NB4 (cell line): Measurements from ENCODE around the gene DSCAML1.
A peak's percentile ranks its signal among the peaks of the same experiment; 100 is the strongest.

Source experiments
- DNase-seq: peaks from one replicate; pipeline ENCODE4 v3.0.0; 2010; ENCODE audit warnings: low read depth
- H3K4me3 ChIP-seq: one replicate; pipeline ENCODE4 v1.5.1; 2011; ENCODE audit warnings: mild to moderate bottlenecking, low read depth, low read length, moderate library complexity
- MYC ChIP-seq: IDR thresholded peaks from 2 replicates; pipeline ENCODE4 v1.6.1; 2011; ENCODE audit warnings: low read depth, low read length
- POLR2A ChIP-seq: IDR thresholded peaks from 2 replicates; pipeline ENCODE4 v1.6.1; 2011; ENCODE audit warnings: mild to moderate bottlenecking; ENCODE audit not compliant: insufficient read length; ENCODE audit errors: extremely low read depth
- TF ChIP-seq, protein P1 (sequence below): IDR thresholded peaks from one replicate; pipeline ENCODE4 v1.5.1; 2012; ENCODE audit warnings: low read depth, low read length
- TF ChIP-seq, protein P2 (sequence below): IDR thresholded peaks from 2 replicates; pipeline ENCODE4 v1.6.1; 2011; ENCODE audit warnings: low read depth, low read length

Gene DSCAML1

DNA sequence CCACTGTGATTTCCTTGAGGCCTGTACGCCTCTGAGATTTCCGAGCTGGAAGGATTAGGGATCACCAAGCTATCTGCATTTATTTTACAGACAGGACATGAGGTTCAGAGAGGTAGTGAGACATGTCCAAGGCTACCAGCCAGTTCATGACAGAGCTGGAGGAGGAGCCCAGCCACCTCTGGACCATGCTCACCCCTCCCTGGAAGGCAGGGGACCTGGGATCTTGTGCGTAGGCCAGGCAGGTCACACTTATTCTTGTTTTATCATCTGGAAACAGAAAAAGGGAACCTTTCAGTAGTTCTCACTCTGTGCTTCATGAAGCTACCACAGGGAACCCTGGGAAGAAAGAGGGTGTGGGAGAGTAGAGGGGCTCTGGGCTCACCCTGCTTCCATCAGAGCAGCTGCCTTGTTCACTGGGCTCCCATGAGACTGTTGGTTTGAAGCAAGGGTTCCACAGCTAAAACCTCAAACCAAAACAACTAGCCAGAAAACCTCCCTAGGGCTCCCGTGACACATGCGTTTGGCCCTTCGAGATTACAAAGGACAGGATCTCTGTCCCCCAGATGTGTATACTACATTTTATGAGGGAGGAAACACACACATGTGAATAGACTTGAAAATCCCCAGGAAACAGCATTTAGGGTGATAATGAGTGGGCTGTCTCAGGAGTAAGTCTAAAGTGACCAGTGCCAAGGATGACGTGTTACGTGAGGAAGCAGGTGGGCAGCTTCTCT lies 106.4 kb downstream of the DSCAML1 start:
- TF ChIP-seq, protein P1, sequence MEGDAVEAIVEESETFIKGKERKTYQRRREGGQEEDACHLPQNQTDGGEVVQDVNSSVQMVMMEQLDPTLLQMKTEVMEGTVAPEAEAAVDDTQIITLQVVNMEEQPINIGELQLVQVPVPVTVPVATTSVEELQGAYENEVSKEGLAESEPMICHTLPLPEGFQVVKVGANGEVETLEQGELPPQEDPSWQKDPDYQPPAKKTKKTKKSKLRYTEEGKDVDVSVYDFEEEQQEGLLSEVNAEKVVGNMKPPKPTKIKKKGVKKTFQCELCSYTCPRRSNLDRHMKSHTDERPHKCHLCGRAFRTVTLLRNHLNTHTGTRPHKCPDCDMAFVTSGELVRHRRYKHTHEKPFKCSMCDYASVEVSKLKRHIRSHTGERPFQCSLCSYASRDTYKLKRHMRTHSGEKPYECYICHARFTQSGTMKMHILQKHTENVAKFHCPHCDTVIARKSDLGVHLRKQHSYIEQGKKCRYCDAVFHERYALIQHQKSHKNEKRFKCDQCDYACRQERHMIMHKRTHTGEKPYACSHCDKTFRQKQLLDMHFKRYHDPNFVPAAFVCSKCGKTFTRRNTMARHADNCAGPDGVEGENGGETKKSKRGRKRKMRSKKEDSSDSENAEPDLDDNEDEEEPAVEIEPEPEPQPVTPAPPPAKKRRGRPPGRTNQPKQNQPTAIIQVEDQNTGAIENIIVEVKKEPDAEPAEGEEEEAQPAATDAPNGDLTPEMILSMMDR: no peak
- TF ChIP-seq POLR2A (no peak), MYC (no peak)
- TF ChIP-seq, protein P2, sequence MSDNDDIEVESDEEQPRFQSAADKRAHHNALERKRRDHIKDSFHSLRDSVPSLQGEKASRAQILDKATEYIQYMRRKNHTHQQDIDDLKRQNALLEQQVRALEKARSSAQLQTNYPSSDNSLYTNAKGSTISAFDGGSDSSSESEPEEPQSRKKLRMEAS: no peak
- no peak overlapping the region for H3K4me3 ChIP-seq
- peak; percentile 74 for DNase-seq

DNA sequence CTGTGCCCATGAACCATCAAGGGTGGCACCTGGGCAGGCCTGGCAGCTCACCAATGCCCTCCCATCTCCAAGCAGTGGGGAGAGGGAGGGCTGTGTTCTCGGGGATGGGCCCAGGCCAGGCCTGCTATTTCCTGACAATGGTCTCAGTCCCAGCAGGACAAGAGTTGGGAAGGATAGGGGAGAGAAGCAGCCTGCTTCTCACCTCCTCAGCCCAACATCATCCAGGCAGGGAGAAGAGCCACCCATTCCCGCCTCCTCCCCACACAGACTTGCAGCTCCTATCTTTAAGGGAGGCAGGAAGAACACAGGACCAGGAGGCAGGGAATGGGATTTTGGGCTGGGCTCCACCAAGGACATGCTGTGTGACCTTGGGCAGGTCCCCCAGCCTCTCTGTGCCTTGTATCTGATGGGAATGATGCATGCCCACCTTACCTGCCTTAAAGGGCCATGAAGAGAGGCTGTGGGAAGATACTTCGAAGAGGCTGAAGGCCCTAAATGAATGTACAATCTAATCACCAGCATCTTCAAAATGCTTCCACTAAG lies 108.7 kb downstream of the DSCAML1 start:
- TF ChIP-seq, protein P1: no peak
- no peak for TF ChIP-seq MYC
- TF ChIP-seq, protein P2: no peak
- TF ChIP-seq POLR2A: no peak
- H3K4me3 ChIP-seq: no peak overlapping the region
- no peak for DNase-seq

DNA sequence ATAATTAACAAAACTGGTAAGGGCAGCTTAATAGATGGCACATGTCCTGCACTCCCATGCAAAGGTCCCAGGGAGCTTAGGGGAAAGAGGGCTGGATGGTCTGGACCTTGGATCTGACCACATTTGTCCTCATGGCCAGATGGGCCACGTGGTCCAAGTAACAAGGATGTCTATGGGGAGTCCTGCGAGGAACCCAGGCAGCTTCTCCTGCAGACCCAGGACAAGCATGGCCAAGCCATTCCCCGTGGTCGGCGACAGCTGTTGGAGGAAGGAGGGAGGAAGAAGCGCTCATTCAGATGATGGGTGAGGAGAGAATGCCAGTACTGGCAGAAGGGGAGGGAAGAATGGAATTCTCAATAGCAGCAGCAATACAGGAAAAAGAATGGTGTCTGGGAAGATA lies 109.2 kb downstream of the DSCAML1 start:
- H3K4me3 ChIP-seq: no peak overlapping the region
- TF ChIP-seq, protein P2: no peak
- TF ChIP-seq, protein P1: no peak
- TF ChIP-seq POLR2A (no peak), MYC (no peak)
- no peak for DNase-seq

DNA sequence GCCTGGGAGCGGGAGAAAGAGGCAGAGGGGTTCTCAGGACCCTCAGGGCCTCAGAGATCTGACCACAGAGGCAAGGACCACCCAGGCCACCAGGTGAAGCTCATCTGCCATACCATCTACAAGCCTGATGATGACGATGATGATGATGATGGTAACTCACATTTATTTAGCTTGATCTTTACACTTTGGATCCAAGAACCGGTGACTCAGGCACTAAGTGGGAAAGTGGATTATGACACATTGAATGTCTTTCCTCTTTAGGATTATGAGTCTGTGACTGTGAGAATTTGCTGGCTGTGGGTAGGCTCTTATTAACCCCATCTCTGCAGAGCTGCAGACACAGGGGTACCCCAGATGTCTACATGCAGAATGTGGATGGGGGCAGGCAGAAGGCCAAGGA lies 110.3 kb downstream of the DSCAML1 start:
- no peak overlapping the region for H3K4me3 ChIP-seq
- TF ChIP-seq POLR2A (no peak), MYC (no peak)
- TF ChIP-seq, protein P2: no peak
- TF ChIP-seq, protein P1: no peak
- no peak for DNase-seq

DNA sequence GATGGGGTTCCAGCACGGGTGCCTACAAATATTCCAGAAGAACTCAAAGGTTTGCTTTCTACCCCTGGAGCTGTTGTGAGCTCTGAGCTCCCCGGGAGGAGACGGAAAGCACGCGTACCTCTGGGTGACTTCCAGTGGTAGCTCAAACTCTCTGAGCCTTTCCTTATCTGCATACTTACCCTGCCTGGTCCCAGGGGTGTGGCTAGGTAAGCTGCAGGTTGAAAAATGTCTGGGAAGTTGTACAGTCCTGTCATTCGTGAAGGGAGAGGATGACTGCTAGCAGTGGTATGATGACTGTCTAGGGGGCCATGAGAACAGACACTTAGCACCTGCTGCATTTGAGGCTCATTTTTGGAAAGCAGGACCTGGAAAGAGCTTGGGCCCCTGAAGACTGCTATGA lies 111.5 kb downstream of the DSCAML1 start:
- no peak for DNase-seq
- TF ChIP-seq, protein P2: no peak
- no peak for TF ChIP-seq MYC
- TF ChIP-seq, protein P1: no peak
- TF ChIP-seq POLR2A: no peak
- no peak overlapping the region for H3K4me3 ChIP-seq
